Loucy (cell line): ENCODE data around the gene DIS3.

ENCODE experiments used
- EZH2phosphoT487 ChIP-seq: fragments of 200-600 bp; IDR thresholded peaks from 2 replicates; pipeline ENCODE4 v1.6.1; 2018; ENCODE audit warnings: antibody characterized with exemption, mild to moderate bottlenecking, moderate library complexity, borderline replicate concordance
- TF ChIP-seq, protein P1 (sequence below): fragments of 200-600 bp; sonication (generic); conservative IDR thresholded peaks from 2 replicates; pipeline ENCODE4 v1.5.1; 2014; ENCODE audit warnings: mild to moderate bottlenecking, antibody characterized with exemption, low read length

DNA sequence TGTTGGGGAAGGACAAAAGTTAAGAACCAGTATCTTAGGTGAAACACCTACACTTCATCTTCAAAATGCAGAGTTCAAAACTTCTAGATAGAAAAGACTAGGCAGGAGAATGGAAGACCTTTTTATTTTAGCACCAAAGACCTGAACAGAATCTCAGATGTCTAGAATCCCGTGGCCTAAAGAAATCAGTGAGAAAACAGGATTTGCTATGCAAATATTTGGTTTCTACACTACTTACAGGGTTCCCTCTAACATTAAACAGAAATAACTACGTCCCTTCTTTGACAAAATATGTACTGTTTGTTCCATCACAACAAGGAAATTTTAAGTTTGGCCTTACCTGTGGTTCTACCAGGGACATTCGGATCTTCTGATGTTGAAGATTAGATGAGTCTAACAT is 21.5 kb downstream of the DIS3 start:
- TF ChIP-seq, protein P1, sequence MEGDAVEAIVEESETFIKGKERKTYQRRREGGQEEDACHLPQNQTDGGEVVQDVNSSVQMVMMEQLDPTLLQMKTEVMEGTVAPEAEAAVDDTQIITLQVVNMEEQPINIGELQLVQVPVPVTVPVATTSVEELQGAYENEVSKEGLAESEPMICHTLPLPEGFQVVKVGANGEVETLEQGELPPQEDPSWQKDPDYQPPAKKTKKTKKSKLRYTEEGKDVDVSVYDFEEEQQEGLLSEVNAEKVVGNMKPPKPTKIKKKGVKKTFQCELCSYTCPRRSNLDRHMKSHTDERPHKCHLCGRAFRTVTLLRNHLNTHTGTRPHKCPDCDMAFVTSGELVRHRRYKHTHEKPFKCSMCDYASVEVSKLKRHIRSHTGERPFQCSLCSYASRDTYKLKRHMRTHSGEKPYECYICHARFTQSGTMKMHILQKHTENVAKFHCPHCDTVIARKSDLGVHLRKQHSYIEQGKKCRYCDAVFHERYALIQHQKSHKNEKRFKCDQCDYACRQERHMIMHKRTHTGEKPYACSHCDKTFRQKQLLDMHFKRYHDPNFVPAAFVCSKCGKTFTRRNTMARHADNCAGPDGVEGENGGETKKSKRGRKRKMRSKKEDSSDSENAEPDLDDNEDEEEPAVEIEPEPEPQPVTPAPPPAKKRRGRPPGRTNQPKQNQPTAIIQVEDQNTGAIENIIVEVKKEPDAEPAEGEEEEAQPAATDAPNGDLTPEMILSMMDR: no peak
- TF ChIP-seq EZH2phosphoT487: no peak
